HL-60 (cell line): ENCODE measurements around the gene SMC1B.
"Not testable (repeated sequence)": the region's sequence is repeated elsewhere in the genome, so short reads cannot be mapped to it uniquely, and the experiment has no call there.

Experiments
- DNase-seq, 2 experiments: peaks; one replicate each; pipeline ENCODE4 v3.0.0-alpha.2; 2010 to 2020; ENCODE audit warnings: low read depth in 1 of 2, low spot score in 1 of 2
- H3K27ac ChIP-seq: fragments of 250-450 bp; sonication (Bioruptor Pico); replicated peaks from 2 replicates; pipeline ENCODE4 v1.5.1; 2020; ENCODE audit warnings: mild to moderate bottlenecking, moderate library complexity
- H3K27me3 ChIP-seq: fragments of 250-450 bp; sonication (Bioruptor Pico); 2 replicates; pipeline ENCODE4 v1.5.1; 2021; ENCODE audit warnings: mild to moderate bottlenecking, moderate library complexity; ENCODE audit not compliant: insufficient read depth, poor library complexity, severe bottlenecking
- H3K4me3 ChIP-seq: replicated peaks from 2 replicates; pipeline ENCODE4 v1.5.1; 2011; ENCODE audit warnings: mild to moderate bottlenecking, control low read depth, low read length; ENCODE audit not compliant: insufficient read depth
- CTCF ChIP-seq: IDR thresholded peaks from one replicate; pipeline ENCODE4 v1.5.1; 2011; ENCODE audit warnings: low read length, control low read depth, inconsistent platforms; ENCODE audit not compliant: insufficient read depth
- GABPA ChIP-seq: IDR thresholded peaks from 2 replicates; pipeline ENCODE4 v1.6.1; 2012; ENCODE audit warnings: low read depth
- POLR2AphosphoS5 ChIP-seq: IDR thresholded peaks from 2 replicates; pipeline ENCODE4 v1.6.1; 2012; ENCODE audit warnings: low read depth
- REST ChIP-seq: IDR thresholded peaks from 2 replicates; pipeline ENCODE4 v1.6.1; 2012; ENCODE audit warnings: low read depth; ENCODE audit not compliant: insufficient replicate concordance
- SPI1 ChIP-seq: IDR thresholded peaks from 2 replicates; pipeline ENCODE4 v1.6.1; 2012; ENCODE audit warnings: low read depth, mild to moderate bottlenecking, borderline replicate concordance

Gene SMC1B

GRCh38 chr22:45296628-45297297, 116.6 kb downstream of the SMC1B start:
- peak in 1 of 2 experiments; percentile 54 for DNase-seq
- no peak overlapping the region for H3K4me3 ChIP-seq
- TF ChIP-seq REST (no peak), GABPA (no peak), CTCF (no peak), SPI1 (no peak), POLR2AphosphoS5 (no peak)
- no peaks in the 10 kb centered on the region for H3K27me3 ChIP-seq
- H3K27ac ChIP-seq = no peak overlapping the region

GRCh38 chr22:45295492-45295891, 117.9 kb downstream of the SMC1B start:
- TF ChIP-seq POLR2AphosphoS5 (no peak), GABPA (no peak)
- Histone ChIP-seq H3K27ac (no peak overlapping the region), H3K4me3 (no peak overlapping the region), H3K27me3 (no peaks in the 10 kb centered on the region)
- DNase-seq = no peak

GRCh38 chr22:45295004-45295403, 118.4 kb downstream of the SMC1B start:
- not testable (repeated sequence) for H3K27ac ChIP-seq, DNase-seq, H3K4me3 ChIP-seq, H3K27me3 ChIP-seq
